Thoracic aorta (tissue), 2 donors: Measurements from ENCODE around the gene STX8. TPM values are rescaled to one million over a fixed set of nuclear protein-coding genes. Genes with fewer than 3 reads are reported as not detected.

Experiments
- ATAC-seq: fragments of 150-250 bp; one replicate; pipeline ENCODE4 v1.8.0; 2017; ENCODE audit warnings: low read depth; ENCODE audit not compliant: insufficient number of reproducible peaks, low FRiP score
- DNase-seq: peaks from one replicate; pipeline ENCODE4 v3.0.0-alpha.2; 2020; ENCODE audit warnings: low spot score
- H3K27ac ChIP-seq, 2 donors: fragments of 200-600 bp; sonication (generic); 1 replicate in 1 of 2; 2 replicates in 1 of 2; pipeline ENCODE4 v1.5.1; 2016; ENCODE audit warnings: mild to moderate bottlenecking in 2 of 2, moderate library complexity in 2 of 2
- H3K27me3 ChIP-seq: fragments of 200-600 bp; sonication (generic); replicated peaks from 2 replicates; pipeline ENCODE4 v1.6.0; 2016; ENCODE audit warnings: mild to moderate bottlenecking; ENCODE audit not compliant: insufficient read depth
- H3K36me3 ChIP-seq: fragments of 200-600 bp; sonication (generic); one replicate; pipeline ENCODE4 v1.5.1; 2016
- H3K4me1 ChIP-seq, 2 donors: fragments of 200-600 bp; sonication (generic); 1 replicate in 1 of 2; 2 replicates in 1 of 2; pipeline versions ENCODE4 v1.5.1 to v1.6.0; 2016; ENCODE audit warnings: low read depth in 2 of 2, mild to moderate bottlenecking in 1 of 2; ENCODE audit not compliant: control insufficient read depth in 1 of 2
- H3K4me3 ChIP-seq: fragments of 200-600 bp; sonication (generic); 2 replicates; pipeline ENCODE4 v1.5.1; 2016; ENCODE audit warnings: mild to moderate bottlenecking
- H3K9me3 ChIP-seq: fragments of 200-600 bp; sonication (generic); 2 replicates; pipeline ENCODE4 v1.5.1; 2016
- total RNA-seq, 2 donors: library from RNA; depleted of rRNA; stranded (reverse); fragments of >200 nt; gene quantifications; one replicate each; pipeline versions ENCODE4 v1.1.0 to v1.2.3, GENCODE V29; 2016
- TF ChIP-seq, protein P1 (sequence below): fragments of 200-600 bp; sonication (generic); IDR thresholded peaks from one replicate; pipeline ENCODE4 v1.5.1; 2019; ENCODE audit warnings: antibody characterized with exemption

The STX8 gene
- total RNA-seq, 2 donors from 2014 or later, result 93.9 to 99.8 TPM

DNA sequence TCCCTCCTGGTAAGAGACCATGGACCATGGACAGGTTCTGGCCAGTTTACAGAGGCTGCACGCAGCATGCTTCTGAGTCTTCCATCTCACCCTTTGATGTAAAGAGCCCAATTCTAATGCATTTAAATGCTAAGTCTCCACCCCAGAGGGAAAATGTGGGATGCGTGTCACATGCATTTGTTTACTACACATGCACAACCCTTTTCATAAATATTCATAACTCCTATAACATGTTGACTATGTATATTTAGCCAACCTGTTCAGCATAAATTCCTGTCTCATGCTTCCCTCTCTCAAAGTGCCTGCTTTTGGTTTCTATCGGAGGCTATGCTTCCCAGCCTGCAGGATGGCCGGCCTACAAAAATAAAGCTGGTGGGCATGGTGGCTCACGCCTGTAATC, 260.3 kb downstream of the STX8 start:
- DNase-seq, result no peak
- Histone ChIP-seq H3K4me1 (no peaks in the 10 kb centered on the region), H3K4me3 (no peak overlapping the region), H3K9me3 (no peaks in the 10 kb centered on the region), H3K27ac (no peak overlapping the region), H3K27me3 (no peaks in the 10 kb centered on the region), H3K36me3 (no peaks in the 10 kb centered on the region)
- TF ChIP-seq, protein P1, sequence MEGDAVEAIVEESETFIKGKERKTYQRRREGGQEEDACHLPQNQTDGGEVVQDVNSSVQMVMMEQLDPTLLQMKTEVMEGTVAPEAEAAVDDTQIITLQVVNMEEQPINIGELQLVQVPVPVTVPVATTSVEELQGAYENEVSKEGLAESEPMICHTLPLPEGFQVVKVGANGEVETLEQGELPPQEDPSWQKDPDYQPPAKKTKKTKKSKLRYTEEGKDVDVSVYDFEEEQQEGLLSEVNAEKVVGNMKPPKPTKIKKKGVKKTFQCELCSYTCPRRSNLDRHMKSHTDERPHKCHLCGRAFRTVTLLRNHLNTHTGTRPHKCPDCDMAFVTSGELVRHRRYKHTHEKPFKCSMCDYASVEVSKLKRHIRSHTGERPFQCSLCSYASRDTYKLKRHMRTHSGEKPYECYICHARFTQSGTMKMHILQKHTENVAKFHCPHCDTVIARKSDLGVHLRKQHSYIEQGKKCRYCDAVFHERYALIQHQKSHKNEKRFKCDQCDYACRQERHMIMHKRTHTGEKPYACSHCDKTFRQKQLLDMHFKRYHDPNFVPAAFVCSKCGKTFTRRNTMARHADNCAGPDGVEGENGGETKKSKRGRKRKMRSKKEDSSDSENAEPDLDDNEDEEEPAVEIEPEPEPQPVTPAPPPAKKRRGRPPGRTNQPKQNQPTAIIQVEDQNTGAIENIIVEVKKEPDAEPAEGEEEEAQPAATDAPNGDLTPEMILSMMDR, result no peak
- no peak for ATAC-seq

DNA sequence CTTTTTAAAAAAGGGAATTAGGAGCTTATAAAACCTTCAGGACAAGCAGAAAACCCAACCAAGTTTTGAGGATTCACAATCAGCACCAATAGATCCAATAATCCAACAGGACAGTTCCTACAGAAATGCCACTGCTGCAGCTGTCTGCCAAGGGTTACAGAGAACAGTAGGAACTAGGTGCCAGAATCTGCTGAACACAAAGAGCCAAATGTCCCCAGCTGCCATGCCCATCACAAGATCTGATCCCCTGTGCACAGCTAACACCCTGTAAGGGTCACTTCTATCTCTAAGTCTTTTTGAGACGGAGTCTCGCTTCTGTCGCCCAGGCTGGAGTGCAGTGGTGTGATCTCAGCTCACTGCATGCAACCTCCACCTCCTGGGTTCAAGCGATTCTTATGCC, 262.3 kb downstream of the STX8 start:
- TF ChIP-seq, protein P1, result no peak
- no peak overlapping the region for H3K4me3 ChIP-seq
- H3K4me1 ChIP-seq, result no peaks in the 10 kb centered on the region
- H3K36me3 ChIP-seq, result no peaks in the 10 kb centered on the region
- ATAC-seq, result no peak
- H3K27ac ChIP-seq, result no peak overlapping the region
- no peaks in the 10 kb centered on the region for H3K9me3 ChIP-seq
- DNase-seq, result no peak
- H3K27me3 ChIP-seq, result no peaks in the 10 kb centered on the region

DNA sequence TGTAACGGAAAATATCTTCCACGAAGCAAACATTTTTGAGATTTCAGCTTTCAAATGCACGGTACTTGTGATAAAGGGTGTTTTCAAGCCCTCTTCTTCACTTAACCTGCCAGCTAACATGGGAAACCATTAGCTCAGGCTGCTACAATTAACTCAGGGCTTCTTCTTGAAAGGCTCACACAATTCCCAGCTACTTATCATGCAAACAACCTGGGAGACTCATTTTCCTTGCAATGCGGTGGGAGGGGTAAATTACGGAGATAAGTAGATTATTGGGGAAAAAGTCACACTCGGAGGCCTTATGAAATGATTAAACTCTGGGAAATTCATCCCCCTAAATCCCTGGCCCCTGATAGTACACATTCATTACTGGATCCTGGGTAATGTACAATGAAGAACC, 266.4 kb downstream of the STX8 start:
- H3K9me3 ChIP-seq, result no peaks in the 10 kb centered on the region
- no peak overlapping the region for H3K4me3 ChIP-seq
- no peaks in the 10 kb centered on the region for H3K27me3 ChIP-seq
- no peaks in the 10 kb centered on the region for H3K4me1 ChIP-seq
- DNase-seq (no peak), ATAC-seq (no peak)
- H3K27ac ChIP-seq, result no peak overlapping the region
- H3K36me3 ChIP-seq, result no peaks in the 10 kb centered on the region
- TF ChIP-seq, protein P1, result no peak

DNA sequence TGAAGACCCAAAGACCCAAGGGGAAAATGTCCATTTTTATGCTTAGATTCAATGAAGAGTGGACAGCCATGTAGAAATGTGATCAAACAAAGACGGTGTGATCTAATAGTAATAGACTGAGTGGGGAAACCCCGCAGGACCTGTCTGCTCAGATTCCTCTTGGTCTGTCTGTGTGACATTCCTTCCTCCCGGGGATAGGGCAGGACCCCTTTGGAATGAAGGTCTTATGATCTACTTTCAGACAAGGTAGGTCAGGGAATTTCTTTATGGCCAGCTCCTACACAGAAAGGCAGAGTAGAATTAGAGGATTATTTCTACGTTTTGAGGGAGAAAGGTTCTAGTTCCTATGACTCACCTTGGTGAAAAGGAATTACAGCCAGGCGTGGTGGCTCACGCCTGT, 267.6 kb downstream of the STX8 start:
- Histone ChIP-seq H3K9me3 (no peaks in the 10 kb centered on the region), H3K27me3 (no peaks in the 10 kb centered on the region), H3K4me1 (no peaks in the 10 kb centered on the region), H3K27ac (no peak overlapping the region), H3K4me3 (no peak overlapping the region), H3K36me3 (no peaks in the 10 kb centered on the region)
- ATAC-seq, result no peak
- no peak for DNase-seq
- TF ChIP-seq, protein P1, result no peak

DNA sequence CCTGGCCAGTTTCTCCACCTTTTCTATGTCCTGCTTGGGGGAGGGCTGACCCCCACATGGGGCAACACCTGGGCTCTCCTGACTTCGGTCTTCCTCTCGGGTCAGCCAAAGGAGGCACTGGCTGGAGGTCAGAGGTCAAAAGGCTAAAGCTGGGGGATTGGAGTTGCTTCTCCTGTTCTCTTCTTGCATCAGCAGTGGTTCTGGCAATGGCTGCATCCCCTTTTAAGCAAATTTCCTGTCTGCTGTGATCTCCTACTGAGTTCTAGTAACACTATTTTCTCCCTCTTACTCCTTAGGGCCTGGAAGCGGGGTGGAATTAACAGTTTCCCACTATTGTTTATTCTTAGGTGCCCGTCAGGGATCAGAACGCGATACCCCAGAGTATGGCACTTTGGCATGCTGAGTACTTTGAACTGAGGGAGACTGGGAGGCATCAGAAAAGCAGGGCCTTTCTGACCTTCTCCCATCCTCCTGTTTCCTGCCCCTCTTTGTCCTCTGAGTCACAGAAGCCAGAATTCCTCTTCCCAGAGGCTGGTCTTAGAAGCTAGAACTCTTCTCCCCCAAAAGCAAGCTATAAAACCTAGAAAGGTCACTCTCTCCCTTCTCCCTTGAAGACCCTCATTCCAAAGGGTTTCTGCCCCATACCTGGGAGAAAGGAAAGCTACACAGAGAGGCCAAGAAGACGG, 268.2 kb downstream of the STX8 start:
- TF ChIP-seq, protein P1, result no peak
- ATAC-seq, result no peak

More for the DNA sequence above, 268.2 kb downstream of the STX8 start:
- Histone ChIP-seq H3K9me3 (no peaks in the 10 kb centered on the region), H3K27me3 (no peaks in the 10 kb centered on the region), H3K36me3 (no peaks in the 10 kb centered on the region), H3K4me3 (no peak overlapping the region), H3K27ac (no peak overlapping the region), H3K4me1 (no peaks in the 10 kb centered on the region)
- no peak for DNase-seq
